ENCODE results near the gene FPR1. TPM values are rescaled to one million over a fixed set of nuclear protein-coding genes. Genes with fewer than 3 reads are reported as not detected.
A peak's percentile ranks its signal among the peaks of the same experiment; 100 is the strongest.

The FPR1 gene
- total RNA-seq, 1 donor from 2014 or later, result not detected

DNA sequence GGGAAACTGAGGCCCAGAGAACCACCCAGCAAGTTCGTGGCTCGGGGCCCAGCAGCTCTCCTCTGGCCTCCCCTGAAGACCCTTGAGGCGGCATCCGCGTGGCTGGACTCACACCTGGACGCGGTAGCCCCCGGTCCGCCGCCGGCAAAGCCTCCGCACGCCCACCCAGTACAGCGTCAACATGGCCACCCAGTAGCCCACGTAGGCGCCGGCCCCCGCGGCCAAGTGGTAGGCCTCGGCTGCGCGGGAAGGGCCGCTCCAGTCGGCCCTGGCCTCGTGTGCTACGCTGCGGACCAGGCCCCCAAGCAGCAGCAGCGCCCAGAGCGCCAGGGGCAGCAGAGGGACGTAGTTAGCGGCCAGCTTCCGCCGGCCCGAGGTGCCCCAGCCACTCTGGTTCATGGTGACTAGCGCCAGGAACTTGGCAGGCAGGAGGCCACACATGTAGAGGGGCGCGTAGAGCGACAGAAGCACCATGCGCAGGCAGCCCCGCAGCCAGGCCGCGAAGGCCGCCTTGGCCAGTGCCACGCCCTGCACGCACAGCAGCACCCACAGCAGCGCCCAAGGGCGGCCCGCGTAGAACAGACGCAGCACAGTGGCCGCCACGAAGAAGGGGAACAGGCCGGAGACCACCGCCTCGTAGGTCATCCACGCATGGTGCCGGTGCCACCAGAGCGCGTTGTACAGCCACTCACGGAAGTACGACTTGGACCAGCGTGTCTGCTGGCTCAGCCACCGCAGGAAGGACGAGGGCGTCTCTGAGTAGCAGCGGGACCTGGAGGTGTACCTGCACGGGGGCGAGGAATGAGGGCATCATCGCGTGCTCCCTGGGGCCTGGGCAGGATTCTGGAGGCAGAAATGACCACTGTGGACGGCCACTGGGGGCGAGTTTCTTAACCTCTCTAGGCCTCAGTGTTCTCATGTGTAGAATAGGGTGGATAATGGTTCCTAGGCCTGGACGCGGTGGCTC, 38.1 kb downstream of the FPR1 start:
- Mint-ChIP-seq H3K4me3 (ENCODE audit: unreplicated experiment) (no peak overlapping the region), H3K9me3 (ENCODE audit: unreplicated experiment) (peaks cover 4% of the 10 kb centered on the region), H3K4me1 (ENCODE audit: low read depth, unreplicated experiment) (peaks cover 10% of the 10 kb centered on the region), H3K36me3 (ENCODE audit: low read depth, unreplicated experiment) (peaks cover 6% of the 10 kb centered on the region), H3K27ac (ENCODE audit: unreplicated experiment) (peak overlapping the region; percentile 54), H3K27me3 (ENCODE audit: low read depth, unreplicated experiment) (peaks cover 32% of the 10 kb centered on the region)
- DNase-seq (ENCODE audit: low read depth) (no peak), FAIRE-seq (no peak)
- Histone ChIP-seq H3K4me2 (ENCODE audit: low read length) (no peak overlapping the region), H3K27me3 (ENCODE audit: insufficient read depth, low read length) (peaks cover under 1% of the 10 kb centered on the region), H2AFZ (ENCODE audit: low read depth, low read length) (no peak overlapping the region), H3K9ac (ENCODE audit: low read length) (no peak overlapping the region), H3K36me3 (ENCODE audit: insufficient read depth, low read length) (no peaks in the 10 kb centered on the region), H3K4me3 (ENCODE audit: insufficient read depth, low read depth, low read length) (no peak overlapping the region), H3K27ac (ENCODE audit: low read depth, low read length) (no peak overlapping the region), H3K9me3 (ENCODE audit: insufficient read depth, low read depth, low read length) (peaks cover 2% of the 10 kb centered on the region), H3K4me1 (ENCODE audit: insufficient read depth, low read length) (no peaks in the 10 kb centered on the region), H4K20me1 (ENCODE audit: insufficient read depth, low read length) (peaks cover 7% of the 10 kb centered on the region), H3K79me2 (ENCODE audit: insufficient read depth, low read length) (no peaks in the 10 kb centered on the region)
- no peak for TF ChIP-seq EZH2 (IDR thresholded peaks at IDR 0.05; ENCODE audit: insufficient read depth, low read length)
- TF ChIP-seq, protein P1, sequence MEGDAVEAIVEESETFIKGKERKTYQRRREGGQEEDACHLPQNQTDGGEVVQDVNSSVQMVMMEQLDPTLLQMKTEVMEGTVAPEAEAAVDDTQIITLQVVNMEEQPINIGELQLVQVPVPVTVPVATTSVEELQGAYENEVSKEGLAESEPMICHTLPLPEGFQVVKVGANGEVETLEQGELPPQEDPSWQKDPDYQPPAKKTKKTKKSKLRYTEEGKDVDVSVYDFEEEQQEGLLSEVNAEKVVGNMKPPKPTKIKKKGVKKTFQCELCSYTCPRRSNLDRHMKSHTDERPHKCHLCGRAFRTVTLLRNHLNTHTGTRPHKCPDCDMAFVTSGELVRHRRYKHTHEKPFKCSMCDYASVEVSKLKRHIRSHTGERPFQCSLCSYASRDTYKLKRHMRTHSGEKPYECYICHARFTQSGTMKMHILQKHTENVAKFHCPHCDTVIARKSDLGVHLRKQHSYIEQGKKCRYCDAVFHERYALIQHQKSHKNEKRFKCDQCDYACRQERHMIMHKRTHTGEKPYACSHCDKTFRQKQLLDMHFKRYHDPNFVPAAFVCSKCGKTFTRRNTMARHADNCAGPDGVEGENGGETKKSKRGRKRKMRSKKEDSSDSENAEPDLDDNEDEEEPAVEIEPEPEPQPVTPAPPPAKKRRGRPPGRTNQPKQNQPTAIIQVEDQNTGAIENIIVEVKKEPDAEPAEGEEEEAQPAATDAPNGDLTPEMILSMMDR (IDR thresholded peaks at IDR 0.05; ENCODE audit: insufficient read depth, low read depth, low read length), result no peak

DNA sequence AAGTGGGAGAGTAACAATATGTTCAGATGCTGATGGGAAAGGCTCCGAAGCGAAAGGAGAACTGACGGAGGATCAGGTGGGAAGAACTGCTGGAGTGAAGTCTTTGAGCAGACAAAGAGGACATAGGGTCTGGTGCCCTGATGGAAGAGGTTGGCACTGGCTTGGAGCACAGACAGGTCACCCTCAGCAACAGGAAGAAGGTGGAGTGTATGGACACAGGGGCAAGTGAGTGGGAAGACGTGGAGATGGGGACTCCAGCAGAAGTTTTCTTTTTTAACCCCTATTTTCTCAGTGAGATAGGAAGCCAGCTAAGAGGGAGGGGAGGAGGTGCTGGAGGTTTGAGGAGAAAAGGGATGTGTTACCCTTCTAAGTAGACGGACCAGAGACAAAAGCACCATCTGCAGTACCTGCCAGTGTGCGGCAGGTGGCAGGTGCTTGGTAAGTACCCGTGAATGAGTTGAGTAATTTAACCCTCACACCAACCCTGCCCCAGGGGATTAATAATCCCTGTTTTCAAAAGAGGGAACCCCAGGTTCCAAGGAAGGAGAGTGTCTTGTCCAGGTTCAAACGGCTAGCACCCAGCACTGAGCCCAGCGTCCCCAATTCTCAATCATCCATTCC, 39.1 kb downstream of the FPR1 start:
- Histone ChIP-seq H2AFZ (ENCODE audit: low read depth, low read length) (no peak overlapping the region), H3K4me3 (ENCODE audit: insufficient read depth, low read depth, low read length) (no peak overlapping the region), H3K9ac (ENCODE audit: low read length) (no peak overlapping the region), H3K79me2 (ENCODE audit: insufficient read depth, low read length) (no peaks in the 10 kb centered on the region), H3K27ac (ENCODE audit: low read depth, low read length) (no peak overlapping the region), H3K36me3 (ENCODE audit: insufficient read depth, low read length) (peaks cover 3% of the 10 kb centered on the region), H3K4me1 (ENCODE audit: insufficient read depth, low read length) (no peaks in the 10 kb centered on the region), H3K27me3 (ENCODE audit: insufficient read depth, low read length) (no peaks in the 10 kb centered on the region), H3K9me3 (ENCODE audit: insufficient read depth, low read depth, low read length) (peaks cover 2% of the 10 kb centered on the region), H3K4me2 (ENCODE audit: low read length) (no peak overlapping the region), H4K20me1 (ENCODE audit: insufficient read depth, low read length) (peaks cover 7% of the 10 kb centered on the region)
- TF ChIP-seq EZH2 (IDR thresholded peaks at IDR 0.05; ENCODE audit: insufficient read depth, low read length), result no peak
- TF ChIP-seq, protein P1 (IDR thresholded peaks at IDR 0.05; ENCODE audit: insufficient read depth, low read depth, low read length), result peak; percentile 16
- peaks cover 23% of the 10 kb centered on the region for H3K27me3 Mint-ChIP-seq (ENCODE audit: low read depth, unreplicated experiment)
- no peak for DNase-seq (ENCODE audit: low read depth)
- no peak for FAIRE-seq
- peaks cover 5% of the 10 kb centered on the region for H3K9me3 Mint-ChIP-seq (ENCODE audit: unreplicated experiment)
- peaks cover 10% of the 10 kb centered on the region for H3K4me1 Mint-ChIP-seq (ENCODE audit: low read depth, unreplicated experiment)
- peaks cover 7% of the 10 kb centered on the region for H3K36me3 Mint-ChIP-seq (ENCODE audit: low read depth, unreplicated experiment)
- peak overlapping the region; percentile 64 for H3K4me3 Mint-ChIP-seq (ENCODE audit: unreplicated experiment)
- H3K27ac Mint-ChIP-seq (ENCODE audit: unreplicated experiment), result no peak overlapping the region
